ENCODE measurements around the gene TRIM61.

- TF ChIP-seq CTCF (IDR thresholded peaks at IDR 0.05) (no peak), POLR2A (IDR thresholded peaks at IDR 0.05) (no peak)
Observed at GRCh38 chr4:164952551-164952950, 24.9 kb downstream of the TRIM61 start.
